ENCODE data around the gene SPEN.
"Not testable (repeated sequence)": the region's sequence is repeated elsewhere in the genome, so short reads cannot be mapped to it uniquely, and the experiment has no call there.

SPEN gene

DNA sequence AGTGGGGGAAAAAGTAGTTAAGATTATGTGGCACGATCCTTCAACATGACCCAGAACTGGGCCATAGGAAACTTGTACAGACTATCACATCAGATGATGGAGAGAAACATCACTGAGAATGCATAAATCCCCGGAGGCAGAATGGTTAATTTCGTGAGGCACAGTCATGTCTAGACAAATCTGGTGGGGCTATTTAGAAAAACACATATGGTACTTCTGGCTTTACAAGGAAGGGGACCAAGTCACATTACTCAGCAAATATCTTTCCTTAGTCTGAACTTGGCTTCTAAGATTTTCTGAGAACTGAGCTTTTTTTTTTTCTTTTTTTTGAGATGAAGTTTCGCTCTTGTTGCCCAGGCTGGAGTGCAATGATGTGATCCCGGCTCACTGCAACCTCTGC lies 30.8 kb upstream of the SPEN start:
- Histone ChIP-seq H3K36me3 (ENCODE audit: control insufficient read depth in 1 of 2, insufficient read depth in 2 of 2, low read length in 2 of 2) (no peaks in the 10 kb centered on the region), H3K4me3 (ENCODE audit: low read depth in 1 of 2, low read length in 2 of 2) (no peak overlapping the region), H3K27ac (ENCODE audit: low read length) (no peak overlapping the region), H3K27me3 (ENCODE audit: low read depth, low read length) (no peaks in the 10 kb centered on the region), H3K9me3 (ENCODE audit: control insufficient read depth in 1 of 2, low read length in 2 of 2) (no peaks in the 10 kb centered on the region), H3K4me1 (ENCODE audit: control insufficient read depth in 1 of 2, insufficient read depth in 2 of 2, low read length in 2 of 2) (no peaks in the 10 kb centered on the region)

DNA sequence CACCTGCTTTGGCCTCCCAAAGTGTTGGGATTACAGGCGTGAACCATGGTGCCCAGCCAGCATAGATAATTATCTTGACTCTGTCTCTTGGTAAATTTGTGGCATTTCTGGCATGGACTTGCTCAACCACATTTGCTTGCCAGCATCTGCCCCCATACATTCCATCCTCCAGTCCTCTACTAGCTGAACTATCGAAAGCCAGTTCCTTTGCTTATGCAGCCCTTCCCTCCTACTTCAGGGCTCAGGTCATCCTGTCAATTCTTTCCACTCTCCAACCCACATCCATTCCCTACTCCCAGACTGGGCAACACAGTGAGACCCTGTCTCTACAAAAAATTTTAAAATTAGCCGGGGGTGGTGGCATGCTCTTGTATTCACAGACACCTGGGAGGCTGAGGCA lies 27.0 kb upstream of the SPEN start:
- Histone ChIP-seq H3K27me3 (ENCODE audit: low read depth, low read length) (no peaks in the 10 kb centered on the region), H3K9me3 (ENCODE audit: control insufficient read depth in 1 of 2, low read length in 2 of 2) (no peaks in the 10 kb centered on the region), H3K36me3 (ENCODE audit: control insufficient read depth in 1 of 2, insufficient read depth in 2 of 2, low read length in 2 of 2) (no peaks in the 10 kb centered on the region), H3K4me1 (ENCODE audit: control insufficient read depth in 1 of 2, insufficient read depth in 2 of 2, low read length in 2 of 2) (peaks cover 0 to 2% of the 10 kb centered on the region in 2 donors), H3K4me3 (ENCODE audit: low read depth in 1 of 2, low read length in 2 of 2) (no peak overlapping the region), H3K27ac (ENCODE audit: low read length) (no peak overlapping the region)

DNA sequence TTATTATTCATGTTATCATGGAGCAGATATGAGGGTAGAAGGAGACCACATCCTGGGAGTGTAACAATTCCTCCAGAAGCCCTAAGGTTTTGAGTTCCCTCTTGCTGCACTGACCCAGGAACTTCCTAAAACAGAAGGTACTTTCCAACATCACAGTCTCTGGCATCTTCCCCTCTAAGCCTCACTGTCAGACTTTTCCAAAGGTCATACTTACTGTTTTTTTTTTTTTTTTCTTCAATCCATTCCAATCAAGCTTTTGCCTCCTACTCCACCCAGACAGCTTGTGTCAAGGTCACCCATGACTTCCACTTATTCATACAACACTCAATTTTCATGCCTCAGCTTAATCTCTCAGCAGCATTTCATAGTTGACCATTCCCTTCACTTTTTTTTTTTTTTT lies 21.7 kb upstream of the SPEN start:
- Histone ChIP-seq H3K27me3 (ENCODE audit: low read depth, low read length) (no peaks in the 10 kb centered on the region), H3K27ac (ENCODE audit: low read length) (no peak overlapping the region), H3K36me3 (ENCODE audit: control insufficient read depth in 1 of 2, insufficient read depth in 2 of 2, low read length in 2 of 2) (no peaks in the 10 kb centered on the region), H3K9me3 (ENCODE audit: control insufficient read depth in 1 of 2, low read length in 2 of 2) (no peaks in the 10 kb centered on the region), H3K4me3 (ENCODE audit: low read depth in 1 of 2, low read length in 2 of 2) (no peak overlapping the region), H3K4me1 (ENCODE audit: control insufficient read depth in 1 of 2, insufficient read depth in 2 of 2, low read length in 2 of 2) (peaks cover 0 to 15% of the 10 kb centered on the region in 2 donors)

DNA sequence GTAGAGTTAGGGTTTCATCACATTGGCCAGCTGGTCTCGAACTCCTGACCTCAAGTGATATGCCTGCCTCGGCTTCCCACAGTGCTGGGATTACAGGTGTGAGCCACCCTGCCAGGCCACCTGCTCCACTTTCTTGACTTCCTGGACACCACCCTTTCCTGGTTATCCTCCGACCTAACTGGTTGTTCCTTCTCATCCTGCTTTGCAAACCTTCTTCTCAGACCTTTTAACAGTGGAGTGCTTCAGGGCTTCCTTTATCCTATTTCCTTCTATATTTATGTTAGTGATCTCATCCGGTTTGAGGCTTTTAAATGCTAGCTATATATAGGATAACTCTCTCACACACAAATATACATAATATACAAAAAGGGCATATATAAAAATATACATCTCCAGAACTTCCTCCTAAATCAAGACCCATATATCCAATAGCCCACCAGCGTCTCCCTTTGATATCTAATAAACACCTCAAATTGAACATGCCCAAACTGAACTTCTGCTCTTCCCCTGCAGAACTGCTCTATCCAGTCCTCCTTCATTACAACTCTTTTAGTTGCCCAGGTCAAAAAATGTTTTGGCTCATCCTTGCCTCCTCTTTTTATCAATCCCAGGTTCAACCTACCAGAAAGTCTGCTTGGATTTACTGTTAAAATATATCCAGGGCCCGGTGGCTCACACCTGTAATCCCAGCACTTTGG lies 20.5 kb upstream of the SPEN start:
- Histone ChIP-seq H3K27ac (ENCODE audit: low read length) (no peak overlapping the region), H3K4me3 (ENCODE audit: low read depth in 1 of 2, low read length in 2 of 2) (no peak overlapping the region), H3K9me3 (ENCODE audit: control insufficient read depth in 1 of 2, low read length in 2 of 2) (no peaks in the 10 kb centered on the region), H3K4me1 (ENCODE audit: control insufficient read depth in 1 of 2, insufficient read depth in 2 of 2, low read length in 2 of 2) (peaks cover 0 to 16% of the 10 kb centered on the region in 2 donors), H3K27me3 (ENCODE audit: low read depth, low read length) (no peaks in the 10 kb centered on the region), H3K36me3 (ENCODE audit: control insufficient read depth in 1 of 2, insufficient read depth in 2 of 2, low read length in 2 of 2) (no peaks in the 10 kb centered on the region)

DNA sequence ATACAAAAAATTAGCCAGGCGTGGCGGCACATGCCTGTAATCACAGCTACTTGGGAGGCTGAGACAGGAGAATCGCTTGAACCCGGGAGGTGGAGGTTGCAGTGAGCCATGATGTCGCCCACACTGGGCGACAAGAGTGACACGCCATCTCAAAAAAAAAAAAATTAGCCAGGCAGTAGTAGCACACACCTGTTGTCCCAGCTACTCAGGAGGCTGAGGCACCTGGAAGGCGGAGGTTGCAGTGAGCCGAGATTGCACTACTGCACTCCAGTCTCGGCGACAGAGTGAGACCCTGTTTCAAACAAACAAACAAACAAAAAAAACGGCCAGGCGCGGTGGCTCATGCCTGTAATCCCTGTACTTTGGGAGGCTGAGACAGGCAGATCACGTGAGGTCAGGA lies 19.9 kb upstream of the SPEN start:
- H3K4me1 ChIP-seq (ENCODE audit: control insufficient read depth in 1 of 2, insufficient read depth in 2 of 2, low read length in 2 of 2), result peaks cover 0 to 17% of the 10 kb centered on the region in 2 donors
- not testable (repeated sequence) for H3K9me3 ChIP-seq (ENCODE audit: control insufficient read depth in 1 of 2, low read length in 2 of 2); H3K4me3 ChIP-seq (ENCODE audit: low read depth in 1 of 2, low read length in 2 of 2); H3K36me3 ChIP-seq (ENCODE audit: control insufficient read depth in 1 of 2, insufficient read depth in 2 of 2, low read length in 2 of 2); H3K27ac ChIP-seq (ENCODE audit: low read length); H3K27me3 ChIP-seq (ENCODE audit: low read depth, low read length)

DNA sequence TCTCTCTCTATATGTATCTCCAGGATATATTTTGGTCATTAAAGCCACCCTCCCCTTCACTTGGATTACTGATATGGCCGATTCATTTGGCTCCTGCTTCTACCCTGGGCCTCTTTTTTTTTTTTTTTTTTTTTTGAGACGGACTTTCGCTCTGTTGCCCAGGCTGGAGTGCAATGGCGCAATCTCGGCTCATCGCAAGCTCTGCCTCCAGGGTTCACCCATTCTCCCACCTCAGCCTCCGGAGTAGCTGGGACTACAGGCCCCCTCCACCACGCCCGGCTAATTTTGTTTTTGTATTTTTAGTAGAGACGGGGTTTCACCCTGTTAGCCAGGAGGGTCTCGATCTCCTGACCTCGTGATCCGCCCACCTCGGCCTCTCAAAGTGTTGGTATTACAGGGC lies 18.6 kb upstream of the SPEN start:
- not testable (repeated sequence) for H3K27me3 ChIP-seq (ENCODE audit: low read depth, low read length); H3K9me3 ChIP-seq (ENCODE audit: control insufficient read depth in 1 of 2, low read length in 2 of 2); H3K36me3 ChIP-seq (ENCODE audit: control insufficient read depth in 1 of 2, insufficient read depth in 2 of 2, low read length in 2 of 2); H3K27ac ChIP-seq (ENCODE audit: low read length); H3K4me3 ChIP-seq (ENCODE audit: low read depth in 1 of 2, low read length in 2 of 2)
- peaks cover 0 to 27% of the 10 kb centered on the region in 2 donors for H3K4me1 ChIP-seq (ENCODE audit: control insufficient read depth in 1 of 2, insufficient read depth in 2 of 2, low read length in 2 of 2)

DNA sequence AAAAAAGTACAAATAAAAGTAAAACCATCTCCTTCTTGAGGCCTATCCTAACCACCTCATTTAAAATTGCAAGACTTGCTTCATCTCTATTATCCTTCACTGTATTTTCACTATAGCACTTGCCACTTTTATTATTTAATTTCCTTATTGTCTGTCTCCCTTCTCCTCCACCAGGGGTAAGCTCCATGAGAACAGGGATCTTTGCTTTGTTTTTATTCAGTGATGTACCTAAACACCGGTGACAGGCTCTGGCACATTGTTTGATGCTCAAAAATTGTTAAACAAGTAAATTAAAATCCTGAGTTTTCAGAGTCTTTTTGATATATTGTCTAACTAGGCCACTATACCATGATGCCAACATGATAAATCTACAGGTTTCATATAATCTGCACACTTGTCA lies 17.2 kb upstream of the SPEN start:
- Histone ChIP-seq H3K27ac (ENCODE audit: low read length) (no peak overlapping the region), H3K27me3 (ENCODE audit: low read depth, low read length) (no peaks in the 10 kb centered on the region), H3K9me3 (ENCODE audit: control insufficient read depth in 1 of 2, low read length in 2 of 2) (no peaks in the 10 kb centered on the region), H3K4me1 (ENCODE audit: control insufficient read depth in 1 of 2, insufficient read depth in 2 of 2, low read length in 2 of 2) (peaks cover 0 to 27% of the 10 kb centered on the region in 2 donors), H3K4me3 (ENCODE audit: low read depth in 1 of 2, low read length in 2 of 2) (no peak overlapping the region), H3K36me3 (ENCODE audit: control insufficient read depth in 1 of 2, insufficient read depth in 2 of 2, low read length in 2 of 2) (peaks cover 0 to 7% of the 10 kb centered on the region in 2 donors)

DNA sequence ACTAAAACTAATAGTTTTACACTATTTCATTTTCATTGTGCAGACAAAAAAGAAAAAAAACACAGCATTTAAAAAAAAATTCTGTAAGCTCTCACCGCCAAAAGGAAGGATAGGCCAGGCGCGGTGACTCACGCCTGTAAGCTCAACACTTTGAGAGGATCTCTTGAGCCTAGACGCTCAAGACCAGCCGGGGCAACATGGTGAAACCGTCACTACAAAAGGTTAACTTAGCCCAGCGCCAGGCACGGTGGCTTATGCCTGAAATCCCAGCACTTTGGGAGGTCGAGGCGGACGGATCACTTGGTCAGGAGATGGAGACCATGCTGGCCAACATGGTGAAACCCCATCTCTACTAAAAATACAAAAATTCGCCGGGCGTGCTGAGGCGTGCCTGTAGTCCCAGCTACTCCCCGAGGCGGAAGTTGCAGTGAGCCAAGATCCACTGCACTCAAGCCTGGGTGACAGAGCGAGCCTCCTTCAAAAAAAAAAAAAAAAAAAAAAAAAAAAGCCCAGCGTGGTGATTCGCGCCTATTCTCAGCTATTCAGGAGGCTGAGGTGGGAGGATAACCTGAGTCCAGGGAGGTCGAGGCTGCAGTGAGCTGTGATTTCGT lies 14.3 kb upstream of the SPEN start:
- H3K27me3 ChIP-seq (ENCODE audit: low read depth, low read length), result no peaks in the 10 kb centered on the region
- peak overlapping the region; percentile 99 for H3K27ac ChIP-seq (ENCODE audit: low read length)
- H3K36me3 ChIP-seq (ENCODE audit: control insufficient read depth in 1 of 2, insufficient read depth in 2 of 2, low read length in 2 of 2), result peaks cover 0 to 11% of the 10 kb centered on the region in 2 donors
- H3K9me3 ChIP-seq (ENCODE audit: control insufficient read depth in 1 of 2, low read length in 2 of 2), result no peaks in the 10 kb centered on the region
- peak overlapping the region; percentile 87 to 89 for H3K4me3 ChIP-seq (ENCODE audit: low read depth in 1 of 2, low read length in 2 of 2)
- peaks cover 0 to 19% of the 10 kb centered on the region in 2 donors for H3K4me1 ChIP-seq (ENCODE audit: control insufficient read depth in 1 of 2, insufficient read depth in 2 of 2, low read length in 2 of 2)

DNA sequence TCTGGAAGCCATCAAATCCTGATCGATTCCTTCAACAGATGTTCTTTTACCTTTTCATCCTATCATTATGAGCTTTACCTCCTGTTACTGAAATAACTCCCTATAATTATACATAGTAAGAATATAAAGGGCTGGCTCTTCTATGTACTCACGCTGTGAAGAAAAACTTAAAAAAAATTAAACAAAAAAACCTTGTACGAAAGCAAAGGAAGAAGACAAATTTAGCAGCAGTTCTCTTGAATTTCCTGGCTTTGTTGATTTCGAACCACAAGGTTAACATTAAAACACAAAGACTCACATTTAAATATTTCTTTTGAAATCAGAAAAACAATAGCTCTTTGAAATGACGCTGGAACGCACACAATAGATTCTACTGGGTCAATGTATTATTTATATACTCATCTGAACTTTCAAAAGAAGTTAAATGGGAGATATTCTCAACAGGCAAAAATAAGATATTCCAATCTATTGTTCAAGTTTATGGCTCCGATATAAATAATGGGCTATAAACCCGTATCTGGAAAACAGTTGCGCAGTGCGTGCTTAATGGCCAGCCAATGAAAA lies 13.6 kb upstream of the SPEN start:
- Histone ChIP-seq H3K9me3 (ENCODE audit: control insufficient read depth in 1 of 2, low read length in 2 of 2) (no peaks in the 10 kb centered on the region), H3K27ac (ENCODE audit: low read length) (peak overlapping the region; percentile 99), H3K27me3 (ENCODE audit: low read depth, low read length) (no peaks in the 10 kb centered on the region), H3K4me3 (ENCODE audit: low read depth in 1 of 2, low read length in 2 of 2) (peak overlapping the region; percentile 87 to 89), H3K4me1 (ENCODE audit: control insufficient read depth in 1 of 2, insufficient read depth in 2 of 2, low read length in 2 of 2) (peaks cover 0 to 19% of the 10 kb centered on the region in 2 donors), H3K36me3 (ENCODE audit: control insufficient read depth in 1 of 2, insufficient read depth in 2 of 2, low read length in 2 of 2) (peaks cover 0 to 11% of the 10 kb centered on the region in 2 donors)

DNA sequence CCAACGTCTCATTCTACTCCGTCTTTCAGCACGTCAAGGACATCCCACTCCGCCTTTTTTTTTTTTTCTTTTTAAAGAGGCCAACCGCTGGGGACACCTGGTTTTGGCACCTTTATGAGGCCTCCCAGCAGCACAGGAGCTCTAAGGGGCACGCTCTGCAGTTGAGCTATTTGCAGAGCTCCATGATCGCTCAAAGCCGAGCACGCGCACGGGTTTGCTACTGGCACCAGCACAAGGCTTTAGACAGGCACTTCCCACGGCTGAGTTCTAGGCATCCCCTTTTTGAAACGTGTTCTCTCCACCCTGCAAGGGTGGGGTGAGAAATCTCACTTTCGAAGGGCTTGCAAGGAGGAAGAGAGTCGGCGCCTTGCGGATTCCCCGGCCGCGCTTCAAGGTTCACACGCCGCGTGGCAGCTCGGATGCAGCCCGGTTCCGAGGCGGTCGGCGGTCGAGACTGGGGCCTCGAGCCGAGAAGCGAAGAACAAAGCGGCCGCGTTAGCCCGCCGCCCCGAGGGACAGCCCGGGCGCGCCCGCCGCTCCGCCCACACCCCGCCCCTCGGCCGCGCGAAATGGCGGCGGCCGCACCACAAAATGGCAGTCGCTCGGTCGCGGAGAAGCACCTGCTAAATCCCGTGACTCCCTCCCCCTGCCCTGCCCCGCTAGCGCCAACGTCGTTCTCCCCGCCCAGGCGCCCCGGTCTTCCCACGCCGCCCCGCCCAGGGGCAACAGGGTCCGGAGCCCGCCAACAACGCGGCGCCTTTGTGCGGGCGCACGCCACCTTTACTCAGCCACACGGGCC lies 12.9 kb upstream of the SPEN start:
- H3K27me3 ChIP-seq (ENCODE audit: low read depth, low read length), result no peaks in the 10 kb centered on the region
- peaks cover 0 to 19% of the 10 kb centered on the region in 2 donors for H3K4me1 ChIP-seq (ENCODE audit: control insufficient read depth in 1 of 2, insufficient read depth in 2 of 2, low read length in 2 of 2)
- no peaks in the 10 kb centered on the region for H3K9me3 ChIP-seq (ENCODE audit: control insufficient read depth in 1 of 2, low read length in 2 of 2)
- peak overlapping the region; percentile 99 for H3K27ac ChIP-seq (ENCODE audit: low read length)
- H3K4me3 ChIP-seq (ENCODE audit: low read depth in 1 of 2, low read length in 2 of 2), result peak overlapping the region; percentile 87 to 89
- H3K36me3 ChIP-seq (ENCODE audit: control insufficient read depth in 1 of 2, insufficient read depth in 2 of 2, low read length in 2 of 2), result peaks cover 0 to 11% of the 10 kb centered on the region in 2 donors

DNA sequence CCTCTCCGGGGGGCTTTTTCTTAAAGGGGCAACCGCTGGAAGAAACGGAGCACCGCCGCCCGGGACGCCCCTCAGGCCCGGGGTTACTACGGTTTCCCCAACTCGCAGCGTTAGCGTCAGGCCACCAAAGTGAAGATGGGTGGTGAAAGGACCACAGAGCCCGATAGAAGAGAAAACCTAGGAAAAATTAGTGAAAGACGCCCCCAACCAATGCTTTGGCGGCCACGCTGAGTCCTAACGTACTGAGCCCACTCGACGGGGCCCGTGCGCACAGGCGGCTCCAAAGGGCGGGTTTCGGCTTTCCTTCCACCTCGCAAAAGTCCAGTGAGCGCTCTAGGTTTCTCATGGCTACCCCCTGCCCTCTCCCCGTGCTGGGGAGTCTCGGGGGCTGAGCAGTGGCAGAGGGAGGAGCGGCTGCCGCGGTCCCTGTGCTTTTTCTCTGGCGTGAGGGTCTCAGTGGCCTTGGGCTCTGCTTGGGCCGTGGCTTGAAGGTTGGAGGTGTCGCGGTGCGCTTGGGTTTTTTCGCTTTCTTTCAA lies 12.2 kb upstream of the SPEN start:
- H3K27me3 ChIP-seq (ENCODE audit: low read depth, low read length), result no peaks in the 10 kb centered on the region
- peak overlapping the region; percentile 99 for H3K27ac ChIP-seq (ENCODE audit: low read length)
- H3K4me3 ChIP-seq (ENCODE audit: low read depth in 1 of 2, low read length in 2 of 2), result peak overlapping the region; percentile 83 to 87
- H3K4me1 ChIP-seq (ENCODE audit: control insufficient read depth in 1 of 2, insufficient read depth in 2 of 2, low read length in 2 of 2), result peaks cover 0 to 17% of the 10 kb centered on the region in 2 donors
- H3K36me3 ChIP-seq (ENCODE audit: control insufficient read depth in 1 of 2, insufficient read depth in 2 of 2, low read length in 2 of 2), result peaks cover 0 to 11% of the 10 kb centered on the region in 2 donors
- H3K9me3 ChIP-seq (ENCODE audit: control insufficient read depth in 1 of 2, low read length in 2 of 2), result no peaks in the 10 kb centered on the region
